ENCODE measurements around the gene TUSC2.

The TUSC2 gene, protein sequence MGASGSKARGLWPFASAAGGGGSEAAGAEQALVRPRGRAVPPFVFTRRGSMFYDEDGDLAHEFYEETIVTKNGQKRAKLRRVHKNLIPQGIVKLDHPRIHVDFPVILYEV

DNA sequence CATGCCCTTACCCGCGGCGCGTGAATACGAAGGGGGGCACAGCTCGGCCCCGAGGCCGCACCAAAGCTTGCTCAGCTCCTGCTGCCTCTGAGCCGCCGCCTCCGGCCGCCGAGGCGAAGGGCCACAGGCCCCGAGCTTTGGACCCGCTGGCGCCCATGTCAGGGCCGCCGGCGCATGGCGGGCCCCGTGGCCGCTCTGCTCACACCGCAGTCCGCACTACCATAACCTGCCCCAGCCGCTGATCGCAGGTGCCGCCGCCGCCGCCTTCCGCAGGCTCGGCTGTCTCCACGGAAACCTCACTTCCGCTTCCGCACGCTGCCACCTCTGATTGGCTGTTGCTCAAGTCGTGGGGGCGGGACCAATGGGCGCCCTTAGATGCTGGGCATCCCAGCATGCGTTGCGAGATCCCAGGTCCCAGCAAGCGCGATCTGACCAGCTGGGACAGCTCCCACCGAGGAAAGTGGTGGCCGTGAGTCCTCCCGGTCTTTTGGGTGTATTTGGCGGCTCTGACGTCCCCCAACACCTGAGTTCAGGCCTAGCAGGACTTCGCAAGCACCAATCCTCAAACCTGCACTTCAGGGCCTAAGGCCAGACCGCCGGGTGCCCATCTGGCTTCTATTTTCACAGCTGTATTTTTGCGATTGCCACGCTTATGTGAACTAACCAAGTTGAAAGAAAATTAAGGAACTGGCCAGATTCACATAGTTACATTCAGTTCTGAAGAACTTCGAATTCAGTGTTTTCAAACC, at the start of gene TUSC2:
Gene TUSC2 (minus strand): TSS at position 281 of the 749 bp plus-strand sequence. CDS start 124 bp downstream, at position 157.
- DNase-seq (ENCODE audit: insufficient read length, low spot score): peak; percentile 100
- no peak for FAIRE-seq
- TF ChIP-seq, protein P1, sequence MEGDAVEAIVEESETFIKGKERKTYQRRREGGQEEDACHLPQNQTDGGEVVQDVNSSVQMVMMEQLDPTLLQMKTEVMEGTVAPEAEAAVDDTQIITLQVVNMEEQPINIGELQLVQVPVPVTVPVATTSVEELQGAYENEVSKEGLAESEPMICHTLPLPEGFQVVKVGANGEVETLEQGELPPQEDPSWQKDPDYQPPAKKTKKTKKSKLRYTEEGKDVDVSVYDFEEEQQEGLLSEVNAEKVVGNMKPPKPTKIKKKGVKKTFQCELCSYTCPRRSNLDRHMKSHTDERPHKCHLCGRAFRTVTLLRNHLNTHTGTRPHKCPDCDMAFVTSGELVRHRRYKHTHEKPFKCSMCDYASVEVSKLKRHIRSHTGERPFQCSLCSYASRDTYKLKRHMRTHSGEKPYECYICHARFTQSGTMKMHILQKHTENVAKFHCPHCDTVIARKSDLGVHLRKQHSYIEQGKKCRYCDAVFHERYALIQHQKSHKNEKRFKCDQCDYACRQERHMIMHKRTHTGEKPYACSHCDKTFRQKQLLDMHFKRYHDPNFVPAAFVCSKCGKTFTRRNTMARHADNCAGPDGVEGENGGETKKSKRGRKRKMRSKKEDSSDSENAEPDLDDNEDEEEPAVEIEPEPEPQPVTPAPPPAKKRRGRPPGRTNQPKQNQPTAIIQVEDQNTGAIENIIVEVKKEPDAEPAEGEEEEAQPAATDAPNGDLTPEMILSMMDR (IDR thresholded peaks at IDR 0.05; ENCODE audit: insufficient read depth, missing control alignments): no peak

DNA sequence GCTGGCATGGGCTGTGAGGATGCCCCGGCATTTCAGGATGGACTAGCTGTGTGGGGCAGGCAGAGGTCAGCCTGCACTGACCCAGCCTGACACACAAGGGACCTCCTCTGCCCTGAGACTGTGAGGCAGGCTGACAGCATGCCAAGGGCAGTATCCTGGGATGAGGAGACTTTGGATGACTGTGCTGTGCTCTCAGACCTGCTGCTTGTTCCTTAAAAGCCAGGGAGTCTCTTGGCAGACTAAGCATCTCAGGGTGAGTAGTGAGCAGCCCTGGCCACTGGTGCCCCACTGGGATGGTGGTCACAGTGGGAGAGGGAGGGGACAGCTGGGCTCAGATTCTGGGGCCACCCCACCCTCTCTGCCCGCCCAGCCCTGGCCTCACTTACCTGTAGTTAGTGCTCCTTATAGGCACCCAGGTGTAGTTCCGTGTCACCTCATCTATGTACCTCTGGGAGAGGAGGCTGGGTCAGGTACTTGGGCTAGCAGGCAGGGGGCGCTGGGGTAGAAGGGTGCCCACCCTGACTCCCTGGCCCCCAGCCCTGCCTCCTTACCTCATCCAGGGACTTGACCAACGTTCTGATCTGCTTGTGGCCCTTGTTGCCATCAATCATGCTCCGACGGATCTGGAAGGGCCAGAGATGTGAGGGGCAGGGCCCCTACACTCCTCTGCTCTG, 47.4 kb upstream of the TUSC2 start:
- no peak for DNase-seq (ENCODE audit: insufficient read length, low spot score)

DNA sequence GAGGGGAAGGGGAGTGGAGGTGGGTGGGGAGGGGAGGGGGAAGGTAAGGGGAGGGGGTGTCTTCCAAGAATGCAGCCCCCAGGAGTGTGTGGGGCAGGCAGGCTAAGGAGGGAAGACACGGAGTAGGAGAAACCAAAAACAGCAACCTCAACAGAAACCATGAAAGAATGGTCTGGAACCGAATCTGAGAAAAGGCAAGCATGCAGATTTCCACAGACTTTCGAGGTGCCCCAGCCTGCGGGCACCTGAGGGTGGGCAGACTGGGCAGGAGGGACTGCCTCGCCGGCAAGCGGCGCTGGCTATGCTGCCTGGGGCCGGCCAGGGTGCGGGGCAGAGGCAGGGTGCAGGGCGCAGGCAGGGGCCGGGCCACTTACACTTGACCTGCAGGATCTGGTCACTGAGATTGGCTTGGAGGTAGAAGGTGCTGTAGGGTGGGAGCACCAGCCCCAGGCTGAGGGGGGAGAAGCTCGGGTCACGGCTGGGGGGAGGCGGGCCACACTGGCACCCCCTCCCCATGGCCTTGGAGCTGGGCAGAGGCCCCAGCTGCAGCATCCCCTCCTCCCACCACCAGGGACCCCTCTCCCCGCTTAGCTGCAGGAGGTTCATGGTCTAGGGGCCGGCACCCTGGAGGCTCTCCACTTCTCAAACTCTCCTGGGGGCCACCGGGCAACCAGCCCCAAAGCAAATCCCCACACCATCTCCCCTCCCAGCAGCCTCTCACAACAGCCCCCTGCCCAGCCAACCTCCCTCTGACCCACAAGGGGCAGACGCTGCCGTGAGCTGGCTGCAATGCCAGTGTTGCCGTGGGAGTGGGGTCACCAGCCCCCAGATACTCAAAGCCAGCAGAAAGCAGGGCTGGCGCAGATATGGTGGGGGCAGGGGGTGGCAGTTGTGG, 46.6 kb upstream of the TUSC2 start:
- no peak for FAIRE-seq
- no peak for DNase-seq (ENCODE audit: insufficient read length, low spot score)
- TF ChIP-seq, protein P1 (IDR thresholded peaks at IDR 0.05; ENCODE audit: insufficient read depth, missing control alignments): no peak

More for the DNA sequence above, 47.4 kb upstream of the TUSC2 start:
- TF ChIP-seq, protein P1 (IDR thresholded peaks at IDR 0.05; ENCODE audit: insufficient read depth, missing control alignments): peak; percentile 9
- FAIRE-seq: no peak

DNA sequence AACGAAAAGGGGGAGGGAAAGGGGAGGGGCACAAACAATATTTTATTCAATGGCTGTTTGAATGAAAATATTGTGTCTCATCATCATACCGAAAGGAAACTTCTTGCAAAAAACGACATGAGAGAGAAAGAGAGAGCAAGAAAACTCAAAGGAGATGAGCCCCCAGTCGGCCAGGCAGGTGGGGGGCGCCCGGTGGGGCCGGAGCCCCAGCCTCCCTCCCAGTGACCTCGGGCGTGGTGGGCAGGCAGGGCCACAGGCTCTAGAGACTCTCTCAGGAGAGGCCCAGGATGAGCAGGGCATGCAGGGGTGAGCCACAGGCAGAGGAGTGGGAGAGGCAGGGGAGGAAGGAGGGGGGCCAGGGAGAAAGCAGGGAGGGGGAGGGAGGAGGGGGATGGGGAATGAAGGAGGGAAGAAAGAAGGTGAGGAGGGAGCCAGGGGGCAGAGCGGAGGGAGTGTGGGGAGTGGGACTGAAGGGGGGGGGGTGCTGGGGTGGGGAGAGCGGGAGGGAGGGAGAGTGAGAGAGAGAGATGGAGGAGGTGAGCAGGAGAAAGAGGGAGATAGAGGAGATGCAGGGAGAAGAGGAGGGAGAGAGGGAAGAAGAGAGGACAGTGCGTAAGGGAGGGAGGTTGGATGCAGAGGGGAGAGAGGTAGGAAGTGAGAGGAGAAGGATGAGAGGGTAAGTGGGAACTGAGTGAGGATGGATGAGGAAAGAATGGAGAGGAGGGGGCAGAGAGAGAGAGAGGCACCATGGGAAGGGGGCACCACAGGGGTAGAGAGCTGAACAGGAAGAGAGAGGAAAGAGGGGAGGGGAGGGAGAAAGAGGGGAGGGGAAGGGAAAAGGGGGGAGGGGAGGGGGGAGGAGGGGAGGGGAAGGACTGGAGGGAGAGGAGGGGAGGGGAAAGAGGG, 45.4 kb upstream of the TUSC2 start:
- TF ChIP-seq, protein P1 (IDR thresholded peaks at IDR 0.05; ENCODE audit: insufficient read depth, missing control alignments): no peak
- FAIRE-seq (no peak), DNase-seq (ENCODE audit: insufficient read length, low spot score) (no peak)

DNA sequence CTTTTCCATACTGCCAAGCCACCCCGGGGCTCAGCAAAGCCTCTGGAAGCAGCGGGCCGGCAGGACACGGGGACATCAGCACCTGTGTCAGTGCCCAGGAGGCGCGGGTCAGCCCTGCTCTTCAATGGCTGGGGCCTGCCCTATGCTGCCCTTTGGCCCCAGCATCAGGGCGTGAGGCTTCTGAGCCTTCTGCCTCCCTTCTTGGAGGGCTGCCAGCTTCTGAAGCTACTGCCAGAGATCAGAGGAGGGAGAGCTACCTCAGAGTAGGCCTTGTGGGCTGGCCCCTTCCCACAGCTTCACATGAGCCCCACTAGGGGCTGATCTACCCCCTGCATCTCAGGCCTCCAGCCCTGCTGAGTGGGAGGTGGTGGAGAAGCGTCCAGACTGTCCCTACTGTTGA, 44.3 kb upstream of the TUSC2 start:
- TF ChIP-seq, protein P1 (IDR thresholded peaks at IDR 0.05; ENCODE audit: insufficient read depth, missing control alignments): no peak
- no peak for DNase-seq (ENCODE audit: insufficient read length, low spot score)
- FAIRE-seq: no peak

DNA sequence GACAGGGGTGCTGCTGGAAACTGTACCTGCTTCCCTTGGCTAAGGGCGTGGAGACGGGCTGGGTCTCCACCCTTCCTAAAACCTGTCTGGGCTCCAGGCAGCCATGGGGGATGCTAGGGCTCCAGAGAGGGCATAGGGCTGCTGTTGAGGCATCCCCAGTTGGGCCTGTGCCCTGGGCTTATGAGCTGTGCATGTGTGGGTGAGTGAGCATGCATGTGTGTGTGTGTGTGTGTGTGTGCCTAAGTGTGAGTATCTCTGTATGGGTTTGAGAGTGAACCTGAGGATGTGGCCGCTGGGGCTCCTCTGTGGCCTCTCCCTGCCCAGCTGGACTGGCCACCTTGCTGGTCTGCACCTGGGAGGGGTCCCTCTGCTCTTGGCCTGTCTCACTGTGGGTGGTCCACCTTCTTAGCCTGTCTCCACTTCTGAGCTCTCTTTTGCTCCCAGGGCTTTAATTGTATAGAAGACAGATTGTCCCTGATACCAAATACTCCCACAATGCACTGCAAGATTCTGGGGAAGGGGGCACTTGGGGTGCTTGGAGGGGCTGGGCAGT, 43.2 kb upstream of the TUSC2 start:
- TF ChIP-seq, protein P1 (IDR thresholded peaks at IDR 0.05; ENCODE audit: insufficient read depth, missing control alignments): no peak
- DNase-seq (ENCODE audit: insufficient read length, low spot score) (no peak), FAIRE-seq (no peak)
